ENCODE data around the gene ELP4.

The ELP4 gene

DNA sequence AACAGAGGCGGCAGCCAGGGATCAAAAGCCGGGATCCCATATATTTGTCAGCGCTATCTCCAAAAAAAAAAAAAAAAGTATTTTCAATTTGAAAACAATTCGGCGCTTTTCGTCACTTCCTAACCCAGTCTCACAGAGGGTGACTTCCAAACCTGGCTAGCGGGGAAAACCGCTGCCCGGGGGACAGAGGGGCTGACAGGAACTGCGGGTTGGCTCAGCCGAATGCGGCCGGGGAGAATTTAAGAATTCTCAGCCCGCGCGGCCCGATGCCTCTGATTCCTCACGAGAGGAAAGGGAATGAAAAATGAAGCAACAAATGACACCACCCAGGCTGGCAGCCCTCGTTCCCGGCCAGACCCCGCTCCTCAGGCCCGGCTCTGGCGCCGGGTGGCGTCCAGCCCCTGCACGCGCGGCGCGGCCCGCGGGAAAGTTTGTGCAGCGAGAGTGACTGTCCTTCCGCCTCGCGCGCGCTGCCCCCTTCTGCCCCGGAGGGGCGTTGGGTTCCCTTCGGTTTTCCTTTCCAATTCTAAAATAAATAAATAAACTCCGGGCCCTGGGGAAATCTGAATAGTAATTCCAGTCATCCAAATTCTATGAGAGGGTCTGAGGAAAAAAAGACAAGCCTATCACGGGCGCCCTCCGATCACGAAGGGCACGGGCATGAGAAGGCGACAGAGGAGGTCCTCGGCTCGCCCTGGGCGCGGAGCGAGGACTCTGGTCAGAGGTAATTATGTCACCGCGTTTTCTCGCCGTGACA lies 306.3 kb downstream of the ELP4 start:
- no peak for DNase-seq

DNA sequence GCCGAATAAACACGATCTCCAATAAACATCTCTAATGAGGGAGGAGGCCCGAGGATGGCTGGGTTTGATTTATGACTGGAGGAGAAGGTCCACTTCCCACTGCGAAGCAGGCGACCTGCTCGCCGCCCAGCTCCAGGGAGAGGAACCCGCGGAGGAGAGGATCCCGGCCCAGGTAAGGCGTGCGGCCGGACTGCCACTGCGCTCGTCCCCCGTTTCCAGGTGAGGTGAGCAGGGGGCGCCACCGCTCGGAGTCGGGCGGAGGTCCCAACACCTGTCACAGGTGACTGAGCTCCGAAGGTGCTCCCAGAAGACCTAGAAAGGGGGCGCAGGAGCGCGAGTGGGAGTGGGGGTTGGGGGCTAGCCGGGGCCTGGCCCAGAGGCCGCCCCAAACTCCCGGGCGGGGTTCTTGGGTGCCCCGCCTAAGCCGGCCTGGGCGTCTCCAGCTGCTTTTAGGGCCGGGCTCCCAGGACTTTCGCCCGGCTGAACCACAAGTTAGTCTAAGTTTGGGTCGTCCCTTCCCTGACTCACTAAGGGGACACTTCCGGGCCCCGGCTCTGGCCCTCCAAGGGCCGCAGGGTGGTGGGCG lies 307.0 kb downstream of the ELP4 start:
- DNase-seq: no peak

DNA sequence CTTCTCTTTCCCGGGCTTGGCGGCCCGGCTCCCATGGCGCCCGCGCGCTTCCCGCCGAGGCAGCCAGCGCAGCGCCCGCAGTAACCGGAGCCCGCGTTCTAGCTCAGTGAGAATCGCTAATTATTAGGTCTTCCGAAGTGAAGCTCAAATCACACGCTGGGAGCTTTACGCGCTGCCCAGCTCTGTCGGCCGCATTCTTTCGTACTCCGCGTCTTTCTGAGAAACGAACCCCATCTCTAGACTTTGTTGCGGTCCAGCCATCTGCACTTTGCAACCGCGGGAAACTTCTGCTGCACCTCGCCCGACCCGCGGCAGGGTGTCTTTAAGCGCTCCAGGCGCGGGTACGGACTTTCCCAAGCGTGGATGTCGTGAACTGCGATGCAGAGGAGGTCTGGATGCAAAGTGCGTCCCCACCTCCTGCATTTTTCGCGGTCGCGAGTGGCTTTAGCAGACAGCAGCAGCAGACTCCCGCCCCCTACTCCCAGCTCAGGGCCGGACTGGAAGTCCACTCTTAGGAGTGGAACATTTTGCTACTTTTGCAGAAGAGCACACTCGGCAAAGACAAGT lies 307.6 kb downstream of the ELP4 start:
- no peak for DNase-seq

GRCh38 chr11:31817621-31818424 lies 308.3 kb downstream of the ELP4 start:
- no peak for DNase-seq

GRCh38 chr11:31818425-31818755 lies 308.8 kb downstream of the ELP4 start:
- DNase-seq: no peak

GRCh38 chr11:31818874-31819331 lies 309.3 kb downstream of the ELP4 start:
- no peak for DNase-seq

DNA sequence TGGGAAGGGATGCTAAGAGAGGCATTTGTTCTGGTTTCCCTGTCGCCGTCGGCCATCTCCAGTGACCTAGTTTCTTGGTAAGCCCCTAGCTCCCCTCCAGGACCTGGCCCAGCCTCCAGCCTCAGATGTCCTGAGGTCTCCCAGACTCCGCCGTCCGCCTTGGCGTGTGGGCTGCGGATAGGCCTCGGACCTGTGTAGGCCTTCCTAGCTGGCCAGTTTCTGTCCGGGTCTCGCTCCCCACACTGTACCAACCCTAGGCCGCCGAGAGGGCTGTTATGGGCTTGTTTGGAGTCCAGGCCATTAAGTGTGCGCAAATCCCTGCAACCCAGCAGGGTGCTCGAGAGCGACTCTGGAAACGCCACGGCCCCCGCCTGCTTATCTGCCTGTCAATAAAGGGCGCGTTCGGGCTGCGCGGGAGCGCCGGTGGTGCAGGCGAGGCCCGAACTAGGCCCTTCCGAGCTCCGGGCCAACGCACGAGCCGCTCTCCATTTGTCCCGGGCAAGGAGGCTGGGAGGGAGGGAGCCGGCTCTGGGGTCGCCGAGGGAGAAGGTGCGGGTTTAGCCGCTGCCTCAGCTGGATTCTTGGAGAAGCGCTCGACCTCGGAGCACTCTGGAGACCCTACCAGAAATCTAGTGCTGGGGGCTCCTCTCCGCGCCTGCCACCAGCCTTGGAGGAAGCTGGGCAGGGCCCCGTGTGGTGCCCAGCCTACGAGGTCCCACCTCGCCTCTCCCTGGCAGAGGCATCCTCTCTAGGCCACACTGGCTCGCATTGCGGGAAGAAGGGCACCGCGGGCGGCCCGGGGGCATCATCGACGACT lies 310.3 kb downstream of the ELP4 start:
- DNase-seq: no peak

GRCh38 chr11:31820438-31820818 lies 310.9 kb downstream of the ELP4 start:
- no peak for DNase-seq

DNA sequence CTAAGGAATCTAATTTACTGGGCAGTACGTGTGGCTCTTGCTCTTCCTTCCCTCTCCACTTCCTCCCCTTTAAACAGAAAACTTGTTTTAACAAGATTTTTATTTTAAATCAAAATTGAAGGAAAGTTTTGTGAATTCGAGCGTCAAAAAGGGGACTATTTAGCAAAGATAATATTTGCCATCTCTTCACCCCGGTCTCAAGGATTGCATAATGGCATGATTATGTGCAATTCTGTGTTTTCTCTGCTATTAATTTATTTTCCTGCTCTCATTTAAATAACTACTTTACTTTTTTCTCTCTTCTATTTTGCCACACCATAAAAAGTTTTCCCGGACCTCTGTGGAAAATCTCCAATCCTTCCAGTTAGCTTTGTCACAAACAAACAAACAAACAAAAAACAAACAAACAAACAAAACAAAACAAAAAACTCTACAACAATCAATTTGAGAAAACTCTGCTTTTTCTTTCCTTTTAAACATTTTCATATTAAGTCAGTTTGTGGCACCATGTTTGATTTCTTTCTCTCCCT lies 311.7 kb downstream of the ELP4 start:
- DNase-seq: no peak

- DNase-seq: no peak
Measured at GRCh38 chr11:31821766-31822165, 312.2 kb downstream of the ELP4 start.

GRCh38 chr11:31822175-31822926 lies 312.8 kb downstream of the ELP4 start:
- DNase-seq: no peak

GRCh38 chr11:31822927-31823643 lies 313.5 kb downstream of the ELP4 start:
- DNase-seq: no peak

- DNase-seq: no peak
Measured at GRCh38 chr11:31823644-31824331, 314.2 kb downstream of the ELP4 start.

GRCh38 chr11:31824332-31824878 lies 314.8 kb downstream of the ELP4 start:
- DNase-seq: no peak

GRCh38 chr11:31824879-31825837 lies 315.6 kb downstream of the ELP4 start:
- no peak for DNase-seq

DNA sequence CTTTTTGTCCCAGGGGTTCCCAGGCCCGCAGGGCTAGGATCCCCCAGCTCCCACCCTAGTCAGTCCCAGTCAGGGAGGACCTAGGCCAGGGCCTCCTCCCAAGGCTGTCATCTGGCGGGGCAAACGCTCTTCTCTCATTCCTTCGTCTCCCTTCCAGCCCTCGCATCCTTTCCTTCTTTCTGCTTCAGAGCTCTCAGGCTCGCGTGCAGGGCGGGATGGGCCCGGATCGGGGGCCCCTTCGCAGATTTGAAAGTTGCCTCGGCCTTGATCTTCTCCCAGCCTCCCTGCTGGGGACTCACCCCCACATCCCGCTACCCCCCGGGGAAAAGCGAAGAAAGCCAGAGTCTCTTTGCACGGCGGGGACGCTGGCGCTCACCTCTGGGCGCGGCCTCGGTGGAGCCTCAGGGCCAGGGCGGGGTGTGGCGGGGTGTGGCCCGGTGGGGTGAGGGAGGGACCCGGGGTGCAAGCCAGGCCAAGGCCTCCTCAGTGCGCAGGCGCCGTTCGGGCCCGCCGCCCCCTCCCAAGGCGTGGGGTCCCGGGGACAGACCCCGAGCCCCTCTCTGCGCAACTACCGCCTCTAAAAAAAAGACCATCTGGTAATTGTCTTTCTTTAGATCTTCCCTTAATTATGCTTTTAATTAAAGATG lies 316.4 kb downstream of the ELP4 start:
- DNase-seq: no peak

DNA sequence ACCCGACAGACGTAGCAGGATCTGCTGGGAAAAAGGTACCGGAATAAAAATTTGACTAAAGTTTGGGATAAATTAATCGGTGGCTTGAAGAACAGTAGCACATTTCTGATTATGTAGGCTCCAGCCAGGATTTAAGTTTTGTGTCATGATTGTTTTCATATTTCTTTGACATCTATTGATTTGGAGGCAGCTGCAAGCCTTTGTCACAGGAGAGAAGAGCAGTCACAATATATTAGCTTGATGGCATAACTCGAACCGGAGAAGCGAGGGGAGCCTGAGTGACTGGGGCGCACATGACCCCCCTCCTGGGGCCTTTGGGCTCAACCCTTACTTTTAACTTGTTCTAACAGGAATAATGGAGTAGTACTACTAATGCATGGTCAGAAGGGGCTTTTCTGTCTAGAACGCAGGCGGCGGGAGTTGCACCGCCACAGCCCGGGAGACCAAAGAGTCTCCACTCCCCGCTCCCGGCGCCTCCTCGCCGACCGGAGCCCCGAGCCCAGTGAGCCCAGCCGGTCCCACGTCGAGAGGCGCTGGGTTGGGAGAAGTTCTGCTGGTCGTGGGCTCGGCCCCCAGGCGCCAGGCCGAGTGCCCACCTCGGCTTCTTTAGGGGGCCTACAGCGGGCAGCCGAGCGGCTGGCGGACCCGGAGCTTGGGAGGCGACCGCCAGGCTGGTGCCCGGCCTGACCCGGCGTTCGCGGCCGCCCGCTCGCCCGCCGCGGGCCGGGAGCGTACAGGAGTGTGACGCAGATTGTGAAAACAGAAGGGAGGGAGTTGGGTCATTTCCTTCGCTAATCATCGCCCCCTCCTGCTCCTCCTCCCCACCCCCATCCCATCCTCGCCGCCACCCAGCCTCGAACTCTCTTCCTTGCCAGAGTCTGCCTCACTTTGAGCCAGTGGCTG lies 317.2 kb downstream of the ELP4 start:
- no peak for DNase-seq
